GM21423 (cell line): ENCODE measurements around the gene RPS6KA2.
A peak's percentile ranks its signal among the peaks of the same experiment; 100 is the strongest.
"Not testable (repeated sequence)": the region's sequence is repeated elsewhere in the genome, so short reads cannot be mapped to it uniquely, and the experiment has no call there.

Source experiments
- ATAC-seq: cut with Tn5 transposase; IDR thresholded peaks from one replicate; pipeline ENCODE4 v1.9.1; 2021; ENCODE audit warnings: mild to moderate bottlenecking, moderate library complexity; ENCODE audit not compliant: unreplicated experiment

Gene RPS6KA2

GRCh38 chr6:166636191-166636933, 9.3 kb upstream of the RPS6KA2 start:
- no peak for ATAC-seq

- ATAC-seq = no peak
Measured at GRCh38 chr6:166635013-166635970, 8.2 kb upstream of the RPS6KA2 start.

- not testable (repeated sequence) for ATAC-seq
Measured at GRCh38 chr6:166634581-166634980, 7.5 kb upstream of the RPS6KA2 start.

- ATAC-seq = no peak
Measured at GRCh38 chr6:166633732-166634535, 6.9 kb upstream of the RPS6KA2 start.

- ATAC-seq = no peak
Measured at GRCh38 chr6:166632731-166633130, 5.7 kb upstream of the RPS6KA2 start.

- no peak for ATAC-seq
Measured at GRCh38 chr6:166630462-166630861, 3.4 kb upstream of the RPS6KA2 start.

- no peak for ATAC-seq
Measured at GRCh38 chr6:166629628-166630027, 2.6 kb upstream of the RPS6KA2 start.

GRCh38 chr6:166627875-166628801, 1.1 kb upstream of the RPS6KA2 start:
- peak; percentile 28 for ATAC-seq

- ATAC-seq = peak; percentile 1
Measured at GRCh38 chr6:166626177-166627032, 646 bp downstream of the RPS6KA2 start.

- ATAC-seq = no peak
Measured at GRCh38 chr6:166625356-166625755, 1.7 kb downstream of the RPS6KA2 start.

- ATAC-seq = no peak
Measured at GRCh38 chr6:166624275-166624674, 2.8 kb downstream of the RPS6KA2 start.

GRCh38 chr6:166623318-166623717, 3.7 kb downstream of the RPS6KA2 start:
- no peak for ATAC-seq

GRCh38 chr6:166621114-166621540, 5.9 kb downstream of the RPS6KA2 start:
- ATAC-seq = no peak

GRCh38 chr6:166620478-166621113, 6.5 kb downstream of the RPS6KA2 start:
- ATAC-seq = no peak

- no peak for ATAC-seq
Measured at GRCh38 chr6:166619912-166620311, 7.1 kb downstream of the RPS6KA2 start.

- no peak for ATAC-seq
Measured at GRCh38 chr6:166618866-166619761, 7.9 kb downstream of the RPS6KA2 start.

- ATAC-seq = no peak
Measured at GRCh38 chr6:166618251-166618650, 8.8 kb downstream of the RPS6KA2 start.
